B cell (primary cell): ENCODE measurements around the gene CPM. TPM values are rescaled to one million over a fixed set of nuclear protein-coding genes. Genes with fewer than 3 reads are reported as not detected.

Experiments used
- ATAC-seq: fragments of 200-7000 bp; cut with Tn5 transposase; one replicate; pipeline ENCODE4 v1.10.0; 2021; ENCODE audit warnings: low read depth, mild to moderate bottlenecking, moderate number of reproducible peaks, moderate library complexity
- CTCF ChIA-PET: fragments of 350-600 bp; sonication (Branson Sonifier 250); formaldehyde crosslinking; loops from one replicate; lab custom pipeline; 2021; ENCODE audit warnings: antibody characterized with exemption, inconsistent platforms; lab: Charles Lee
- POLR2A ChIA-PET: fragments of 350-600 bp; sonication (Branson Sonifier 250); formaldehyde crosslinking; loops from one replicate; lab custom pipeline; 2021; ENCODE audit warnings: antibody characterized with exemption; lab: Charles Lee
- DNase-seq: peaks from one replicate; pipeline ENCODE4 v3.0.0; 2013
- H2AFZ ChIP-seq: 2 replicates; pipeline ENCODE4 v1.6.1; 2012; ENCODE audit warnings: mild to moderate bottlenecking, low read depth, low read length; ENCODE audit not compliant: insufficient read depth, poor library complexity, severe bottlenecking
- H3K27ac ChIP-seq, 2 donors: 1 replicate in 1 of 2; 2 replicates in 1 of 2; pipeline ENCODE4 v1.5.1; 2012 to 2013; ENCODE audit warnings: low read length in 2 of 2, mild to moderate bottlenecking in 2 of 2, moderate library complexity in 1 of 2
- H3K27me3 ChIP-seq, 4 experiments: fragments of 200-600 bp in 1 of 4; sonication (generic) in 1 of 4; replicated peaks in 1 of 4; 1 replicate in 2 of 4; 2 replicates in 2 of 4; pipeline versions ENCODE4 v1.6.1 to v1.7.0; 2013 to 2016; ENCODE audit warnings: low read length in 3 of 4, mild to moderate bottlenecking in 2 of 4, mixed read lengths in 1 of 4, moderate library complexity in 1 of 4; ENCODE audit not compliant: insufficient read depth in 4 of 4, control insufficient read depth in 3 of 4; ENCODE audit errors: control extremely low read depth in 1 of 4
- H3K36me3 ChIP-seq, 2 experiments: replicated peaks in 1 of 2; 1 replicate in 1 of 2; 2 replicates in 1 of 2; pipeline versions ENCODE4 v1.6.1 to v1.7.1; 2013; ENCODE audit warnings: low read length in 1 of 2; ENCODE audit not compliant: insufficient read depth in 2 of 2, control insufficient read depth in 1 of 2; ENCODE audit errors: control extremely low read depth in 1 of 2, extremely low read depth in 1 of 2
- H3K4me1 ChIP-seq, 2 donors: fragments of 200-600 bp in 1 of 2; sonication (generic) in 1 of 2; 1 replicate in 1 of 2; 2 replicates in 1 of 2; pipeline versions ENCODE4 v1.5.1 to v1.6.1; 2013 to 2017; ENCODE audit warnings: low read length in 2 of 2; ENCODE audit not compliant: control insufficient read depth in 2 of 2, insufficient read depth in 2 of 2
- H3K4me2 ChIP-seq: replicated peaks from 2 replicates; pipeline ENCODE3; 2012; ENCODE audit warnings: mild to moderate bottlenecking, low read depth, low read length; ENCODE audit not compliant: poor library complexity, severe bottlenecking
- H3K4me3 ChIP-seq, 5 experiments: fragments of 200-600 bp in 1 of 5; sonication (generic) in 1 of 5; 1 replicate in 3 of 5; 2 replicates in 2 of 5; pipeline versions ENCODE4 v1.5.1 to v1.7.0; 2011 to 2016; ENCODE audit warnings: low read length in 4 of 5, mild to moderate bottlenecking in 4 of 5, low read depth in 2 of 5, control low read depth in 1 of 5, moderate library complexity in 1 of 5; ENCODE audit not compliant: insufficient read depth in 1 of 5; ENCODE audit errors: control extremely low read depth in 1 of 5, extremely low read depth in 1 of 5
- H3K79me2 ChIP-seq: fragments of 200-600 bp; sonication (generic); one replicate; pipeline ENCODE4 v1.6.0; 2016; ENCODE audit warnings: low read length; ENCODE audit not compliant: control insufficient read depth, insufficient read depth
- H3K9ac ChIP-seq: fragments of 200-600 bp; sonication (generic); 2 replicates; pipeline ENCODE4 v1.6.1; 2017; ENCODE audit warnings: mild to moderate bottlenecking, low read length, moderate library complexity
- H3K9me3 ChIP-seq, 3 donors: one replicate each; pipeline versions ENCODE4 v1.6.1 to v1.7.1; 2013; ENCODE audit warnings: low read length in 2 of 3; ENCODE audit not compliant: control insufficient read depth in 2 of 3, insufficient read depth in 1 of 3; ENCODE audit errors: control extremely low read depth in 1 of 3
- H4K20me1 ChIP-seq: 2 replicates; pipeline ENCODE4 v1.6.0; 2012; ENCODE audit warnings: mild to moderate bottlenecking, low read length; ENCODE audit not compliant: insufficient read depth, control insufficient read depth, poor library complexity, severe bottlenecking
- H3K27ac Mint-ChIP-seq: one replicate; pipeline ENCODE4 v1.8.0; 2021; ENCODE audit warnings: mixed read lengths
- H3K27me3 Mint-ChIP-seq: one replicate; pipeline ENCODE4 v1.8.0; 2021; ENCODE audit warnings: mixed read lengths
- H3K4me1 Mint-ChIP-seq: one replicate; pipeline ENCODE4 v1.8.0; 2021; ENCODE audit warnings: mixed read lengths
- H3K4me3 Mint-ChIP-seq: one replicate; pipeline ENCODE4 v1.8.0; 2021; ENCODE audit warnings: mixed read lengths
- H3K9me3 Mint-ChIP-seq: one replicate; pipeline ENCODE4 v1.8.0; 2022; ENCODE audit warnings: mixed read lengths; ENCODE audit not compliant: insufficient read depth
- CTCF ChIP-seq: fragments of 200-600 bp; IDR thresholded peaks from one replicate; pipeline ENCODE4 v1.8.0; 2022; ENCODE audit warnings: antibody characterized with exemption, mild to moderate bottlenecking
- EZH2 ChIP-seq: IDR thresholded peaks from 2 replicates; pipeline ENCODE4 v1.6.1; 2012; ENCODE audit warnings: borderline replicate concordance, low read depth, mild to moderate bottlenecking, moderate library complexity, low read length; ENCODE audit not compliant: insufficient read depth, poor library complexity, severe bottlenecking
- WGBS: methylation state at CpG from one replicate; pipeline ENCODE4 v1.1.5; 2013; ENCODE audit warnings: missing lambda C conversion rate; ENCODE audit not compliant: insufficient coverage; 5-methylcytosine and 5-hydroxymethylcytosine counted together
- intact Hi-C: fragments of 100-400 bp; cut with micrococcal nuclease; formaldehyde crosslinking; loops from one replicate; pipeline ENCODE4 v1.10.0; 2022
- polyA plus RNA-seq: library from polyadenylated mRNA; depleted of rRNA; stranded (reverse); fragments of >200 nt; gene quantifications from 2 replicates; pipeline ENCODE4 v1.2.3, GENCODE V29; 2012
- total RNA-seq, 2 donors: library from RNA; stranded (reverse); fragments of 120-200 nt in 1 of 2; gene quantifications; 1 replicate in 1 of 2; 2 replicates in 1 of 2; pipeline versions ENCODE4 v1.2.3 to v1.2.4, GENCODE V29; 2013 to 2022

The CPM gene
- total and polyA plus RNA-seq, 2 donors (not counting 1 experiment from before 2014, with no cell fraction given) = 1.2 to 5.0 TPM

DNA sequence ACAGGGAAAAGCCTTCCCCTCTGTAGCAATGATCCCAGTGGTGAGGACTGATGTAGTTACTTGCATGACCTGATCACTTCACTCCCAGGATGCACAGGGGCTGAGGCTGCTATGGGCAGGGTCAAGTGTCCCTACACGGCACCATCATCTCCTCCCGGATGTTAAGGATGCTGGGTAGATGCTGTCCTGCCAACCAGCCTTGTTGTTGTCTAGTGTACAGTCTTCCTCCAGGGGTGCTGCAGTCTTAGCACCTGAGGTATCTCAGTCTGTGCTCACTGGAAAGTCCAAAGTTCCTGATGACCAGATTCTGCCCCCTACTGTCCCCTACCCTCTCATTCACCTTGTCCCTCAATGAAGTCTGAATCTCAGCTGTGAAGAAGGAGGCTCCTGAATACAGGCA, 20.1 kb downstream of the CPM start:
- H3K4me3 Mint-ChIP-seq = no peak overlapping the region
- H3K9ac ChIP-seq = no peak overlapping the region
- POLR2A ChIA-PET = no interaction called here
- no peaks in the 10 kb centered on the region for H3K4me1 ChIP-seq
- CTCF ChIA-PET = interaction anchor here (1.5 to 1.8 kb wide), 2 partner anchors 11 to 20 kb away, joined by 3 to 4 read pairs; partner anchors contain the start of gene CPM
- no peaks in the 10 kb centered on the region for H3K27me3 Mint-ChIP-seq
- H4K20me1 ChIP-seq = no peaks in the 10 kb centered on the region
- H2AFZ ChIP-seq = no peak overlapping the region
- H3K4me1 Mint-ChIP-seq = peaks cover 3% of the 10 kb centered on the region
- WGBS = 100% methylated on average over 2 of the region's 2 CpGs
- no peaks in the 10 kb centered on the region for H3K9me3 ChIP-seq
- no peak overlapping the region for H3K4me3 ChIP-seq
- no peak overlapping the region for H3K4me2 ChIP-seq
- H3K79me2 ChIP-seq = no peaks in the 10 kb centered on the region
- TF ChIP-seq EZH2 (no peak), CTCF (no peak)
- no peak overlapping the region for H3K27ac ChIP-seq
- ATAC-seq = no peak
- H3K9me3 Mint-ChIP-seq = no peaks in the 10 kb centered on the region
- no peak overlapping the region for H3K27ac Mint-ChIP-seq
- no peaks in the 10 kb centered on the region for H3K27me3 ChIP-seq
- intact Hi-C loops = no loop called here
- no peak for DNase-seq
- H3K36me3 ChIP-seq = peaks cover 0 to 2% of the 10 kb centered on the region in 2 experiments

DNA sequence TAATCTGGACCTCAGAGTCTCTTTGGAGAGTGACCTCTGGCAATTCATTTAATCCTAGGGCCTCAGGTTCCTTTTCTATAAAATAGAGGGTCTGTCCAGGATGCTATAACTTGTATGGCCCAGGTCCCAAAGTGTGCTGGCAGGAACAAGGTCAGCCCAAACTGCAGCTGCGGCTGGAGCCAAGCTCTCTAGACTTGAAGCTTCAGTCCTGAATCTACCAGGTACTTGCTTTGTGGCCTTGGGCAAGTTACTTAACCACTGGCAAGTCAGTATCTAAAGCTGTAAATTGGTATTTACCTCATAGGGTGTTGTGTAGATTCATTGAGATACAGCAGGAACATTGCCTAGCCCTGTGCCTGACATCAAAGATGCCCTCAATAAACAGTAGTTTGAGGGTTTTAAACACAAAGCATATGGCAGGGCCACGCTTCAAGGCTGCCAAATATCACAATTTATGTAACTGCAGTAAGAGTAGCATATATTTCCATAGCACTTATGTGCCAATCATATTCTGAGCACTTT, 21.7 kb downstream of the CPM start:
- Histone ChIP-seq H3K36me3 (peaks cover 0 to 2% of the 10 kb centered on the region in 2 experiments), H2AFZ (no peak overlapping the region), H3K4me3 (no peak overlapping the region), H3K9ac (no peak overlapping the region), H3K79me2 (no peaks in the 10 kb centered on the region), H3K4me2 (no peak overlapping the region), H4K20me1 (no peaks in the 10 kb centered on the region), H3K4me1 (no peaks in the 10 kb centered on the region), H3K9me3 (no peaks in the 10 kb centered on the region), H3K27ac (no peak overlapping the region), H3K27me3 (no peaks in the 10 kb centered on the region)
- CTCF ChIA-PET = interaction anchor here (1.0 kb wide), 1 partner anchor 9 kb away, joined by 3 read pairs; no protein-coding TSS in a partner anchor
- H3K9me3 Mint-ChIP-seq = no peaks in the 10 kb centered on the region
- H3K4me1 Mint-ChIP-seq = peaks cover 3% of the 10 kb centered on the region
- no peak overlapping the region for H3K4me3 Mint-ChIP-seq
- no peak for TF ChIP-seq CTCF
- TF ChIP-seq EZH2 = no peak
- DNase-seq (no peak), ATAC-seq (no peak)
- POLR2A ChIA-PET = no interaction called here
- WGBS = 100% methylated on average over 2 of the region's 2 CpGs
- H3K27me3 Mint-ChIP-seq = no peaks in the 10 kb centered on the region
- intact Hi-C loops = no loop called here
- no peak overlapping the region for H3K27ac Mint-ChIP-seq
